Right lobe of liver (tissue), 4 donors: ENCODE measurements around the gene DIAPH3.

Source experiments
- CTCF ChIP-seq, 4 donors: fragments of 200-600 bp in 3 of 4; fragments of 450-650 bp in 1 of 4; IDR thresholded peaks; one replicate each; pipeline versions ENCODE4 v1.5.1 to v1.8.0; 2016 to 2022; ENCODE audit warnings: antibody characterized with exemption in 4 of 4, mild to moderate bottlenecking in 2 of 4
- POLR2A ChIP-seq: fragments of 450-650 bp; IDR thresholded peaks from one replicate; pipeline ENCODE4 v1.6.1; 2017; ENCODE audit warnings: antibody characterized with exemption, mild to moderate bottlenecking
- donor health status: DM: no; HTN: no; CAD: no.
- donor health status: DM: no; HTN: no; CAD: no.
- donor health status: DM: no; HTN: yes; CAD: no.

- TF ChIP-seq CTCF (IDR thresholded peaks at IDR 0.05) (no peak), POLR2A (no peak)
Observed at GRCh38 chr13:59976856-59977255, 186.9 kb downstream of the DIAPH3 start.
